ENCODE measurements around the gene HTRA1. TPM values are rescaled to one million over a fixed set of nuclear protein-coding genes. Genes with fewer than 3 reads are reported as not detected.

Gene HTRA1
- total RNA-seq, 2 donors from 2014 or later = 29.3 to 36.6 TPM

GRCh38 chr10:122486406-122487080, 25.2 kb downstream of the HTRA1 start:
- WGBS, 2 donors = 82% methylated on average over 9 of the region's 9 CpGs
- Histone ChIP-seq H3K9me3 (no peaks in the 10 kb centered on the region), H3K27me3 (no peaks in the 10 kb centered on the region), H3K4me1 (no peaks in the 10 kb centered on the region), H3K36me3 (replicated peaks in 1 of 2; ENCODE audit: insufficient read depth in 1 of 2, low read depth in 2 of 2) (no peaks in the 10 kb centered on the region), H3K27ac (no peak overlapping the region), H3K4me3 (no peak overlapping the region)
- intact Hi-C loops (cut with DNase I) = no loop called here
- DNase-seq (no peak), ATAC-seq (no peak)
- no peak for TF ChIP-seq CTCF (IDR thresholded peaks at IDR 0.05)
- TF ChIP-seq POLR2A (IDR thresholded peaks at IDR 0.05) = no peak

DNA sequence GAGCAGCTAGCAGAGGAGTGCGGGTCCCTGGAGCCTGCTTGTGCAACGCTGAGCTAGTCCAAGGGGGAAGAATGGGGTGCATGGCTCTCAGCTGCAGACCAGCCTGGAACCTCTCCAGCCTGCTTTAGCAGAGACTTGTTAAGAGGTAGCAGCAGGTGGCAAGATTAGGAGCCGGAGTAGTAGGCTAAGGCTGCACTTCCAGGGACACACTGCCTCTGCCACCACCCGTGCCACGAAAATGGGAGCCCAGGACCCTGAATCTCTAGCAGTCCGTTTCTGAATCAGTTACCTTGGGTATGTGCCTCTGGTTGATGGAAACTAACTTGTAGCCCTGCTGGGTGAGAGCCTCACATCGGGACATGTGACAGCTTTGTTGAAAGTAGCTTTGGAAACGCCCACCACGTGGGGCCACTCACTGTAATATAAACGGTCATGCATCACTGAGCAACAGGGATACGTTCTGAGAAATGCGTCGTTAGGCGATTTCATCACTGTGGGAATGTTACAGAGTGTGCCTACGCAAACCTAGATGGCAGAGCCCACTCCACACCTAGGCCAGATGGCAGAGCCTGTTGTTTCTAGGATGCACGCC, 25.9 kb downstream of the HTRA1 start:
- Histone ChIP-seq H3K9me3 (no peaks in the 10 kb centered on the region), H3K27ac (no peak overlapping the region), H3K36me3 (replicated peaks in 1 of 2; ENCODE audit: insufficient read depth in 1 of 2, low read depth in 2 of 2) (no peaks in the 10 kb centered on the region), H3K4me1 (no peaks in the 10 kb centered on the region), H3K27me3 (no peaks in the 10 kb centered on the region), H3K4me3 (no peak overlapping the region)
- TF ChIP-seq CTCF (IDR thresholded peaks at IDR 0.05) (no peak), POLR2A (IDR thresholded peaks at IDR 0.05) (no peak)
- intact Hi-C loops (cut with DNase I) = no loop called here
- ATAC-seq (no peak), DNase-seq (no peak)
- WGBS, 2 donors = 78 to 81% methylated on average over 14 to 16 of the region's 16 CpGs

- no peak overlapping the region for H3K4me3 ChIP-seq
- ATAC-seq (no peak), DNase-seq (no peak)
- TF ChIP-seq CTCF (IDR thresholded peaks at IDR 0.05) = no peak
- no peak overlapping the region for H3K27ac ChIP-seq
- no peaks in the 10 kb centered on the region for H3K36me3 ChIP-seq (replicated peaks in 1 of 2; ENCODE audit: insufficient read depth in 1 of 2, low read depth in 2 of 2)
- intact Hi-C loops (cut with DNase I) = no loop called here
- H3K9me3 ChIP-seq = no peaks in the 10 kb centered on the region
- H3K4me1 ChIP-seq = no peaks in the 10 kb centered on the region
- H3K27me3 ChIP-seq = no peaks in the 10 kb centered on the region
- 70 to 82% methylated on average over 4 of the region's 4 CpGs for WGBS, 2 donors
These were observed 28.9 kb downstream of the HTRA1 start for GRCh38 chr10:122490268-122490667.

GRCh38 chr10:122490786-122491680, 29.7 kb downstream of the HTRA1 start:
- TF ChIP-seq CTCF (IDR thresholded peaks at IDR 0.05) (no peak), POLR2A (IDR thresholded peaks at IDR 0.05) (no peak)
- intact Hi-C loops (cut with DNase I) = no loop called here
- Histone ChIP-seq H3K36me3 (replicated peaks in 1 of 2; ENCODE audit: insufficient read depth in 1 of 2, low read depth in 2 of 2) (no peaks in the 10 kb centered on the region), H3K4me1 (no peaks in the 10 kb centered on the region), H3K4me3 (no peak overlapping the region), H3K9me3 (no peaks in the 10 kb centered on the region), H3K27me3 (no peaks in the 10 kb centered on the region), H3K27ac (no peak overlapping the region)
- WGBS, 2 donors = 84 to 86% methylated on average over 22 to 26 of the region's 26 CpGs
- DNase-seq (no peak), ATAC-seq (no peak)
